COLO668 (cell line): Measurements from ENCODE around the gene WWC1.
"Not testable (repeated sequence)": the region's sequence is repeated elsewhere in the genome, so short reads cannot be mapped to it uniquely, and the experiment has no call there.

Experiments used
- DNase-seq: peaks from one replicate; lab custom pipeline; 2025; ENCODE audit not compliant: unreplicated experiment; lab: John Stamatoyannopoulos, UW

WWC1 gene

DNA sequence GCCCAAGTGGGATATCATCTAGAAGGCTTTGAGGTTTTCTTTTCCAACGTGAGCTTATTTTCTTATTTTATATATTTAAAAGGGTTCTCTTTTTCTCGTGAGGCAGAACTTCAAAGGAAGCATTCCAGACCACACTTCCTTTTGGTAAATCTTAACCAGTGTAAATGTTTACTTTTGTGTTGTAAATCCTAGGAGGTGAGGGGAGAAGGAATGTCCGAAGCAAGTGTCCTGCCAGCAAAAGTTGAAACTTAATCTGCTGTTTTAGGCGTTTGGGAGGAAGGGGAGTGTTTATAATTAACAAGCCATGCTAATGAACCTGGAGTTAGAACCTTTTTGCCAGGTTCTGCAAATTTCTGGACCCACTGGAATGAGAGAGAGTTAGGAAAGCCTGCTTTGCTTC is 37.9 kb downstream of the WWC1 start:
- DNase-seq, result no peak

DNA sequence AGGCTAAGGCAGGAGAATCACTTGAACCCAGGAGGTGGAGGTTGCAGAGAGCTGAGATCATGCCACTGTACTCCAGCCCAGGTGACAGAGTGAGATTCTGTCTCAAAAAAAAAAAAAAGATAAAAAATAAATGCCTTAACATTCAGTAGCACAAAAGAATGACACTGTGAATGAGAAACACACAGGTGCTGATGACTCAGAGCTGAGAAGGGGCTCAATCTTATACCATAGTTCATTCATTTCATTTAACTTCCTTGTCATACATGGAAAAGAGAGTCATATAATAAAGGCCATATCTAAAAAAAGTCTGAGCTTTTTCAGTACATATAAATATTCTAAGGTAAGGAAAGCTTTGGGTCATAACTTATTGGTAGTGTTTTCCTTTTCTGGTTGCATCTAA is 40.6 kb downstream of the WWC1 start:
- DNase-seq, result no peak

DNA sequence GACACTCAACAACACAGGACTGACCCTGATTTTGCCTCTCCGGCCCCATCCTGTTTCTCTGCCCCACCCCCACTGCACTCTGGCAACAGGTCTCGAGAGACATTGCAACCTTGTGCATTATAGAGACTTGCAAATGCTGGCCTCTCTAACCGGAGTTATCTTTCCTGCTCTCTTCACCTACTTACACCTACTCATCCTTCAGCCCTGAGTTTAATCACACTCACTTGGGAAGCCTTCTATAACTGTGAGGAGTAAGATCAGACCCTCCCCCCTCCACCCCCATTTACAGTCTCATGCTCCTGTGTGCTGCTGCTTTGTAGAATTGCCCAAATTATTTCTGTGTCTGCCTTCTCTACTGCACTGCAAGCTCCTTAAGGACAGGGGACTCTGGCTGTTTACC is 42.8 kb downstream of the WWC1 start:
- DNase-seq, result no peak

DNA sequence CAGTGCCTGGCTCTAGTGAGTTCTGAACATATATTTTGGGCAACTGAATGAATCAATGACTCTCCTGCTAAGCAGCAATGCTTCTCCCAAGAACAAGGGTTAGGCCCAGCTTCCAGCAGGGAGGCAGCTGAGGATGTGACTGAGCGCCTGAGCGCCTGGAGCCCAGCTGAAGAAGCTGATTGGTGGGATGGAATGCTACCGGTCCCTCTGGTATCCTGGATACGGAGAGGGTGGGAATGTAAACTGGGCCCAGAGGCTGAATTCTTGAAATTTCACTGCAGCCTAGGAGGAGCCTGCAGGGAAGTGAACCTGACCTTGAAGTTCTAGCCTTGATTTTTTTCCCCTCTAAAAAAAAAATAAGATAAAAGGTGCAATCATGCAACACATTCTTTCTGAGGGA is 43.2 kb downstream of the WWC1 start:
- no peak for DNase-seq

DNA sequence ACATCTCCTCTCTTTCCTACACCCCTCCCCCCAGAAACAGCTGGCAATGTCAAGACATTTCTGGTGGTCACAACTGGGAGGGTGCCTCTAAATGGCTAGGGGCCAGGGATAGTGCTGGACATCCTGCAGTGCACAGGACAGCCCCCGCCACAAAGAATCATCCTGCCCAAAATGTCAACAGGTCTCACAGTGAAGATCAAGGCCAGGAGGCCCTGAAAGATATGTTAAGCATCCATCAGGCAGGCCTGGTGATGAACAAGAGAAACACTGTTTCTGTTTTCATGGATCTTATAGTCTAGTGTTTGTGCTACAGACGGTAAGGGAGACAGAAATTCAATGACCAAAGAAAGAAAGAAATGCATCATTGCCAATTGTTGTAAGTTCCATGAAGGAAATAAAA is 45.9 kb downstream of the WWC1 start:
- DNase-seq, result no peak

DNA sequence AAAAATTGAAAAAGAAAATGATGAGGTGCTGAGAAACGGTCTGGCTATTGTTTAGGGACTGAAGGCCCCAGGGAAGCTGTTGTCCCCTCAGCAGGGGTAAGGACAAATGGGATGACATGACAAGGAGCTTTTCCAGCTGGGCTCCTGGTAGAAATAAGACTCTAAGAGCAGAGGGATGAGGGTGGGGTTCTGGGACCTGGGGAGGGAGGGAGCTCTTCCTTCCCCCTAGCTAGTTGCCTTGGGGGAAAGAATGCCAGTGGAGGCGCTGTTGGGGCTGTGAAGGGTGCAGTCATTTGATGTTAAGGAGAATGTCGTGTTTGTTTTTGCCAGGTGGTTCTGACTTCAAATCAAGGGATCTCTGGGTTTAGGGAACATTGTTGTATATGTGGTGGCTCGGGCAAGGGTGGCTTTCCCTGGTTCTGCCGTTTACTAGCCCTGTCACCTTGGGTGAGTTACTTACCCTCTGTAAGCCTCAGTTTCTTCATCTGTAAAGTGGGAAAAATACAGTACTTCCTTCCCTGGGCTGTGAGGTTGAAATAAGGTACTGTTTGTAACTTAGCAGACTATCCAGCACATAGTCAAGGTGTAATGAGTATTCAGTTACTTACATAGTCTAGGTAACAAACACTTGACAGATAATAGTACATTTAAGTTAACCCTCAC is 47.8 kb downstream of the WWC1 start:
- no peak for DNase-seq

DNA sequence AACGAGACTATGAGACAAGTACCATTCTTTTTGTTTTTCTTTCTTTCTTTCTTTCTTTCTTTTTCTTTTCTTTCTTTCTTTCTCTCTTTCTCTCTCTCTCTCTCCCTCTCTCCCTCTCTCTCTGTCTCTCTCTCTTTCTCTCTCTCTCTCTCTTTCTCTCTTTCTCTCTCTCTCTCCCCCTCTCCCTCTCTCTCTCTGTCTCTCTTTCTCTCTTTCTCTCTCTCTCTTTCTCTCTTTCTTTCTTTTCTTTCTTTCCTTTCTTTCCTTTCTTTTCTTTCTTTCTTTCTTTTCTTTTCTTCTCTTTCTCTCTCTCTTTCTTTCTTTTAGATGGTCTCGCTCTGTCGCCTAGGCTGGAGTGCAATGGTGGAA is 48.3 kb downstream of the WWC1 start:
- DNase-seq, result not testable (repeated sequence)

DNA sequence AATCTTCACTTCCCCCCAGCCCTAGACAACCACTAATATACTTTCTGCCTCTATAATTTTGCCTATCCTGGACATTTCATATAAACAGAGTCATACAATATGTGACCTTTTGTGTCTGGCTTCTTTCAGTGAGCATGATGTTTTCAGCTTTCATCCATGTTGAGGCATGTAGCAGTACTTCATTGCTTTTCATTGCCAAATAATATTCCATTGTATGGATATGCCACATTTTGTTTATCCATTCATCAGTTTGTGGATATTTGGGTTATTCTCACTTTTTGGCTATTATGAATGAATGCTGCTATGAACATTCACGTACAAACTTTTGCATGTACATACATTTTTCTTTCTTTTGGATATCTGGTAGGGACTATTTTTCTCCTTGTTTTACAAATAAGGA is 49.0 kb downstream of the WWC1 start:
- no peak for DNase-seq

DNA sequence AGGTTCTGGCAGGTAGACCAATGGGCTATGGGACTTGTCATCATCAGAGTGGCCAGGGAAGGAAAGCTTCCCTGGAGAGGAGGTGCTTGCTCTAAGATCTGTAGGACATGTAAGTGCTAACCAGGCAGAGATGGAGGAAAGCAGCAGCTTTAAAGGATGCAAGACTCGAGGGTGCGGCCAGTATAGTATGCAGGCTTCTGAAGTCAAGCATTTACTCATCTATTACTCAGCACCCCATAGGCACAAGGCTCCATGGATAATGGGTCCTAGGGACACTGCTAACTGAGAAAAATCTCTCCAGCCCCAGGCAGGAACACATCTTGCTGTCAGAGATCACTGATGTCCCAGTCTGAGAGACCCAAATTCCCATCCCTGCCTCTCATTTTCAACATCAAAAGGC is 49.7 kb downstream of the WWC1 start:
- DNase-seq, result no peak

DNA sequence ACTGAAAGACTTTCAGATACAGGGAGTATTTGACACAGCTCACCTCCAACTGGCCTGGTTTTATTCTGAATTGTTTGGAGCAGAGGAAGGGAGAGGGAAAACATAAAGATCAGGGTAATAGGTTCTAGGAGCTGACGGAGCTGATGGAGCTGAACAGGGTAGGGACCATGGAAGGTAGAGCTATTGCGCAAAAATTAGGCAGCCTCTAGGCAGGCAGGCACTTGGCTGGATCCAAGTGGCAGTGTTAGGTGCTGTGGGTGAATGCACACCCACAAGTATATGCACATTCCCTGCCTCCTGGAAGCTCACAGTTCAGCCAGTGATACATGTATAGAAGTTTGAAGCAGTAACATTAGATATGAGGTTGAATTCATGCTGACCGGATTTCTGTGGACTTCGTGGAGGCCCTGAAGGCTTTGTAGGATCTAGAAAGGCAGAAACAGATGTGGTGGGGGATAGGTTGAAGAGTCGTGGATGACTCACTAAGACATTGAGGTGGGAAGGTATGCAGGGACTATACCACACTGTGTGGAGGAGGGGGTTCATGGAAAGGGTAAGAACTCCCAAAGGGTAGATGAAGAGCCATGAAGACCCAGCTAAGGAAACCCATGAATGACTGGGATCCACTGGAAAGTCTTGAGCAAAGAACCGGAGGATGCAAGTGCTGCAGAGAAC is 50.8 kb downstream of the WWC1 start:
- DNase-seq, result no peak

DNA sequence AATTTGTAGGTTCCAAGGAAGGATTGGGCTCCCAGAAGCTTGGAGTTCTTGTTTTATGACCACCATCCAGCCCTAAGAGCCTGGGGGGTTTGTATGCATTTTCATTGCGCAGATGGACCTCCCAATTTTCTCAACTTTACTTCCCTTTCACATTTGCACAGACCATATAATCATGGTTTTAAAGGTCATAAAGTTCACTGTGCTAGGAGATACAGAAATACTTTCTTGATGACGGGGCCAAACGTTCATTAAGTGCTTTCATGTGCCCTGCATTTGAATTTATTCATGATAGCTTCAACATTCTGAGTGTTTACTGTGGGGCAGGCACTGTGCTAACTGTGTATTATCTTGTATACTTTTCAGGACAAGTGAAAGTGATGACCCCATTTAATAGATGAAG is 51.5 kb downstream of the WWC1 start:
- no peak for DNase-seq

DNA sequence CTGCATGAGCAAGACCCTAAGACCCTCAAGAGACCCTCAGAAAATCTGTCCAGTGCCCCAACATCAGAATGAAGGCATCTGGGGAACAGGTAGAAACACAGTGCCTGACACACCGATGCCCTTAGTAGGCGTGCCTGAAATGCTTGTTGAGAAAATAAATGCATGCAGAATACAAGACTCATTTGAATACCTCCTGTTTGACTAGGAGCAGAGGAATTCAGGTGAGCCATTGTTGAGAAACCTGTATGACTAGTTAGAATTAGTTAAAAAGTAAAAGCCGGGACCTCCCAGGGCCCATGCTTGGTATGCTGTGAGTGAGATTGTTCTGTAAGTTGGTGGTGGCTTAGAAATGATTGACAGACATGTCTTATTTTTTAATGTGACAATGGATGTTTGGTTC is 55.0 kb downstream of the WWC1 start:
- no peak for DNase-seq

DNA sequence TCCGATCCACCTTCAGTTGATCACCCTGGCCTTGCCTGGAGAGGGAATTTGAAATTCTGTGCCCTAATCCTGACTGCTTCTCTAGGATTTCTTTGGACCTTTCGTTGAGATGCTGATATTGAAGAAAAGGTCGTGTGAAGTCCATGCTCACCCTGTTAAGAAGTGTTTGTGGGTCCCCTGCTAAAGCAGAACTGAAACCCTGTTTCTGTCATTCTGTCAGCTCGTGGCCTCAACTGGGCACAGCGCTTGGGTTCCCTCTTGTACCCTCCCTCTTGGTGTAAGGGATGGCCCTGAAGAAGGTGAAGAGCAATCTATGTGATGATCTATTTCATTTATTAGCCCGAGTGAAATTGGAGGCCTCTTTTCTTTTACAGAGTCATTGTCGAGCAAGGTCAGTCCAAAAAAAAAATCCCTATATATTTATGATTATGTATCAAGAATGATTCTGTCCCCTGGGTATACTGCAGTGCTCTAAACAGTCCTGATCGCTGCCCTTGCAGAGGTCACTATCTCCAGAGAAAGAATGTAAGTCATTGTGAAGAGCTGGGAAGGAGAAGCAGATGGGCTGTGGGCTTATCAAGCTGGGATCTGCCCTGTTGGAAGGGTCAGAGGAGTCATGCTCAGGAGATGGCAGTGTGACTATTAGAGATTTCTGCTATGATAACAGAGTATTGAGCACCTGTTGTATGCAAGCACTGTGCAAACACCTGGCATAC is 56.1 kb downstream of the WWC1 start:
- DNase-seq, result no peak

DNA sequence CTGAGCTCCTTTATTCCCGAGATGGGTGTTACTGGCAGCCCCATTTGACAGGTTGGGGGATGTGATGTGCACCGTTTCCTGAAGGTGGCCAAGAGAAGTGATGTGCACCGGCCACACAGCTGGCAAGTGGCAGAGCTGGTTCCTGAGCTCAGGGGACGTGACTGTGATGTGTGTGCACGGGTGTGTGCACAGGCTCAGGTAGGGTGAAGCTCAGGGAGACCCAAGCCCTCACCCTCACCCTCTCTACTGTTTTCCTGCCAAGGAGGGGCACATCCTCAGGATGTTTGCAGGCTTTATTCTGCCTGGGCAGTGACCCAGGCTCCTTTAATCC is 56.6 kb downstream of the WWC1 start:
- DNase-seq, result peak; percentile 53

DNA sequence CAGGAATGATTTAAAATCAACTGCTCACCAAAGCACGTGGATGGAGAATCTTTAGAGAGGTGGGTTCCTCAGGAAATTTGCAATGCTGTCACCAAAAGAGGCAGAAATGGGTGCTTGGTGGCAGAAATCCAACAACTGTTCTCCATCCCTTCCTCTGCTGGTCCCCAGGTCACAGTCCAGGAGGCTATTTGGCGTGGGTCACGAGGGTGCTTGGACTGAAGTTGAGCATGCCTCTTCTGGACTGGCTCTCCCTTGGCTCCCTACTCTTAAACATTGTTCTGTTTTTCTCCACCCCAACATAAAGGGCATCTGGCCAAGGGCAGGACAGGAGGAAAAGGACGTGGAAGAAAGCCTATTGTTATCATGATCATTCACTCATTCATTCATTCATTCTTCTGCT is 58.9 kb downstream of the WWC1 start:
- no peak for DNase-seq

DNA sequence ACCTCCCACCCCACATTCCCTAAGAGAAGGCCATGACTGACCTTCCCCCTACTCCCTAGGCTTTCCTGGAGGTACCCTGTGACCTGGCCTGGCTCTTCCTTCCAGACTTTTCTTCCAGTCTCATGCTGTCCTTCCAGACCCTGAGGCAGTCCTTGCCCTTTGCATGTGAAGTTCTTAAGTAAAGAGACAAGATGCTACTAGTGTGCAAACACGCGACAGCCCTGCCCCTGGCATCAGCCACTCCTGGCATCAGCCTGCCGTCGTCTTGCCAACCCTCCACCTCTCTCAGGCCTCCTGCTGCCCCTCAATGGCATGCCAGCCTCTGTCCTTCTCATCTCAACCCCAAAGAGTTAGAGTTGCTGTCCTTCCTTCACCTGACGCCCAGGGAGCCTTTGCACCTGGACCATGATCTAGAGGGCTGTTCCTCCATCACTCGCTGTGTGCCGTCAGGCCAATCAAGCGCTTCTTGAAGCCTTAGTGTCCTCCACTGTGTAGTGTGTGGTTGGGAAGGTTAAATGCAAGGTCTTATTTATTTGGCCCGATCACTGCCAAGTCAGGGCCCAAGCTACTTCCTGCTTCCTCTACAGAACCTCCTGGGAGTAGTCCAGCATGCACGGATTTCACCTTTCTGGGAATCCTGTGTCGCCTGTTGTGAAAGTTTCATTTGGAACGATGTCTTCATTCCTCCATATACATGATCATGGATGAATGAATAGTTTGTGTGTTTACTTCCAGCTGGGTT is 61.9 kb downstream of the WWC1 start:
- no peak for DNase-seq

DNA sequence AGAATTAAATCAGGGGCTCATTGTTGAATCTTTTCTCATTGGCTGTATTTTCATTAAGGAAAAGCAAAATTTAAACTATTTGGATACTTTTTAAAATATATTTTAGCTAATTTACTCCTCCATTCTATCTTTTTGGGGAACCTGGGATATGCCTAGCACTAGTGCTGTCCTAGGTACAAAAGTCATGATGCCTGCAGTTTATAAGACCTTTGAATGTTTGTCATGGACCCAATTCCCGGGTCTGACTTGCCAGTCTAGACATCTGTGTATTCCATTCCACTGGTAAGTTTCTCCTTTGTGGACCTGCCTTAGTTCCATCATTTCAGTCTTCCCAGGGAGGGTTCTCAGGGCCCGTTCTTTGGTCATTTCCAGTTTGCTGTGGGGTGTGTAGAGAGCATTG is 63.0 kb downstream of the WWC1 start:
- DNase-seq, result no peak

DNA sequence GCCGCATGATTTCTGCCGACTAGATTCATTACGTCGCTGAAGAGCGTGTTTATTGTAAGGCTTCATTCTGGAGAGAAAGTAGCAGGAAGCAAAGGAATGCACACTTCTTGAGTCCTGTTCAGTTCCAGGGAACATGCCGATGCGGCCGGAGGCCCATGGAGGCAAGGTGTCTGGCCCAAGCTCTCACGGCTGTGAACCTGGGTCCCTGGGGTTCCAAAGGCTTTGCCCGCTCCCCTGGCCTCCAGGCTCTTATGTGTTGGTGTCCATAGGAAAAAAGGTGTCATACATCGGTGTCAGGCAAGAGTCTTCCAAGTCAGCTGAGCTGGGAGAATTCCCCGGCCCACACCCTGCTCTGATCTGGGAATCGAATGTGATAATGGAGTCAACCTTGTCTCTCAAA is 64.7 kb downstream of the WWC1 start:
- no peak for DNase-seq

DNA sequence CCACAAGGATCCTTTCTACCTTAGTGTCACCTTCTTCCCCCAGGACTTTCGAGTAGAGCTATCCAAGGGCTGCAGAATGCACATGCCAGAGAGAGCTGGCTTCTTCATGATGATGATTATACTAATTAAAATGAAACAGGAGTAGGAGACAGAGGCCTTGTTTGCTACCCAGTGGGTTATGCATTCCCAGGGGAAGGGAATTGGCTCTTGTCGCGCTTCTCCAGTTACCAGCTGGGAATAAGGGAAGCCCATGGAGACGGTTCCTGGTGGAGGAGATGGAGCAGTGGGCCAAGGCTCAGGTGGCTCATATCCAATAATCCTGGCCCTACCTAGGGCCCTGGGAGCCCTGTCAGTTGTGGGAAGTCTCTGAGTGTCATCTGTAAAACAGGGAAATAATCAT is 65.1 kb downstream of the WWC1 start:
- no peak for DNase-seq

DNA sequence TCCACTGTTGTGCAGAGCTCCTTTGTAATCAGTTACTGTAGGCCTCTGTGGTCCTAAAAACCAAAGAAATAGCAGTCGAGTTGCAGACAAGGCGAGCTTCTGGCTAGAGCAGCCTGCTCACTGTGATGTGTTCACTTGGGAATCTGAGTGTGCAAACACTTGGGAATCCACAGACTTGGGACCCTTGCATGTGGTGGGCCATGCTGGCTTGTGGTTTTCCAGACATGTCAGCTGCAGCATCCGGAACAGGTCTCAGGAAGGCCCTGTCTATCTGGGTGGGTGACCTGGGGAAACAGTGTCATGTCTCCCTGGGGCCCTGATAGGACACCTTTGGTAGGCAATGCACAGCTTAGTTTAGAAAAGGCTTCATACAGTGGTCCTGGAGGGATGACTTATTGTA is 66.4 kb downstream of the WWC1 start:
- no peak for DNase-seq

DNA sequence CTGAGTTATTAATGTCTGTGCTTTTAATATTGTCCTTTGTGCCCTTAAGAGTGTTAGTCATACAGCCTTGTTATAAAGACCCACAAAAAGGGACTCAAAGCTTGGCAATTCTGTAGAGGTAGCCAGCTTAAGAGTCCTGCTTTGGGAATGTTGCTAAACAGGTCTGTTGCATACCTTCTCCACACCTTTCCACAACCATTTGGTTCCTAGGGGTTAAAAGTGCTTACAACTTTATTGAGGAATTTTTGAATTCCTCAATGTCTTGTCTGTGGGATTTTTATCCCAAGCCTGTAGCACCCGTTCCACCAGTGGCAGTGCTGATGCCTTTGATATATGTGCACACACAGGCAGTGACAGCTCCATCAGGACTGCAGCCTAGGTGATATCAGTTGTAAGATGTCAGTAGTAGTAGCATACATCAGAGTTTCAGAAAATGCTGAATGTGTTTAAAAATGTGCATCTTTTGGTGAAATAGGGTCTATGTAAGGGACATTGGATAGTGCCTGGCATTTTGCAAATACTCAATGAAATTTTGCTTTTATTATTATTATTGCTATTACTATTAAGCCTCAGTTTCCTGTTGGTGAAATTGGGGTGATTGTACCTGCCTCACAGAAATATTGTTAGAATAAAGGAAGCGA is 68.5 kb downstream of the WWC1 start:
- no peak for DNase-seq
